LNCaP clone FGC (cell line): ENCODE measurements around the gene PCDHGA9.
"Not testable (repeated sequence)": the region's sequence is repeated elsewhere in the genome, so short reads cannot be mapped to it uniquely, and the experiment has no call there.

Experiments used
- DNase-seq: peaks from one replicate; pipeline ENCODE4 v3.0.0-alpha.2; 2011; ENCODE audit warnings: low read depth
- H3K4me3 ChIP-seq: 2 replicates; pipeline ENCODE4 v1.5.1; 2011; ENCODE audit warnings: mild to moderate bottlenecking, low read depth, low read length, control low read depth
- CTCF ChIP-seq: IDR thresholded peaks from 2 replicates; pipeline ENCODE4 v1.5.1; 2012; ENCODE audit warnings: mild to moderate bottlenecking; ENCODE audit not compliant: control insufficient read depth, insufficient read depth; ENCODE audit errors: extremely low read depth

Gene PCDHGA9

GRCh38 chr5:141420855-141421488, 18.4 kb downstream of the PCDHGA9 start, which contains the start of gene PCDHGA11:
Gene PCDHGA11, plus strand, starts transcription at chr5:141421051. Its CDS starts 177 bp downstream, at chr5:141421228.
- H3K4me3 ChIP-seq = no peak within 1 kb of the TSS
- DNase-seq = no peak
- 0 out of 2 replicates have a peak, but pooled peaks have one; percentile 5 for TF ChIP-seq CTCF

GRCh38 chr5:141421489-141421855, 18.9 kb downstream of the PCDHGA9 start:
- DNase-seq = no peak
- no peak overlapping the region for H3K4me3 ChIP-seq
- no peak for TF ChIP-seq CTCF

- DNase-seq = no peak
- no peak for TF ChIP-seq CTCF
- no peak overlapping the region for H3K4me3 ChIP-seq
Observed at GRCh38 chr5:141422742-141423291, 20.2 kb downstream of the PCDHGA9 start.

- no peak for DNase-seq
- no peak for TF ChIP-seq CTCF
- H3K4me3 ChIP-seq = no peak overlapping the region
Observed at GRCh38 chr5:141427783-141428426, 25.3 kb downstream of the PCDHGA9 start.

GRCh38 chr5:141430332-141431113, 27.9 kb downstream of the PCDHGA9 start, which contains the start of gene PCDHGA12:
Gene PCDHGA12, plus strand, starts transcription at chr5:141430507. Its CDS starts 253 bp downstream, at chr5:141430760.
- H3K4me3 ChIP-seq = peak within 1 kb of the TSS; percentile 42
- peak; percentile 45 for DNase-seq
- TF ChIP-seq CTCF = peak; percentile 62

- DNase-seq = no peak
- no peak for TF ChIP-seq CTCF
- H3K4me3 ChIP-seq = no peak overlapping the region; the same call in 1 of the 2 replicates
Observed at GRCh38 chr5:141431286-141431685, 28.7 kb downstream of the PCDHGA9 start.

- H3K4me3 ChIP-seq, DNase-seq: not testable (repeated sequence)
Observed at GRCh38 chr5:141432308-141432707, 29.7 kb downstream of the PCDHGA9 start.

GRCh38 chr5:141432726-141433125, 30.1 kb downstream of the PCDHGA9 start:
- not testable (repeated sequence) for H3K4me3 ChIP-seq, DNase-seq
